GM12878 (cell line): ENCODE results near the gene SEMA5A. TPM values are rescaled to one million over a fixed set of nuclear protein-coding genes. Genes with fewer than 3 reads are reported as not detected.

ENCODE experiments used
- ATAC-seq: fragments of 200-7000 bp; cut with Tn5 transposase; 3 replicates; pipeline ENCODE4 v1.9.1; 2020; ENCODE audit warnings: mild to moderate bottlenecking, moderate library complexity
- BruUV-seq: library from RNA; stranded (reverse); fragments of 400-500 nt; replicated peaks from 2 replicates; lab custom pipeline; 2021; lab: Mats Ljungman, UMichigan
- CTCF ChIA-PET: fragments of 300-600 bp; sonication (Branson Sonifier 250); formaldehyde crosslinking; extraction: SDS; loops from one replicate; lab custom pipeline; 2021; ENCODE audit warnings: inconsistent platforms; lab: Yijun Ruan, JAX
- POLR2A ChIA-PET: fragments of 350-600 bp; formaldehyde crosslinking; extraction: SDS; loops from one replicate; lab custom pipeline; 2021; ENCODE audit warnings: inconsistent platforms; lab: Charles Lee
- RAD21 ChIA-PET: fragments of 300-600 bp; sonication (Branson Sonifier 250); formaldehyde crosslinking; loops from one replicate; lab custom pipeline; 2023; ENCODE audit warnings: antibody characterized with exemption; ENCODE audit not compliant: unreplicated experiment; lab: Charles Lee
- SMC1A ChIA-PET: fragments of 300-600 bp; sonication (Branson Sonifier 250); formaldehyde crosslinking; loops from one replicate; lab custom pipeline; 2023; ENCODE audit not compliant: unreplicated experiment, uncharacterized antibody; lab: Charles Lee
- DNase-seq: peaks from one replicate; pipeline ENCODE4 v3.0.0-alpha.2; 2011; ENCODE audit warnings: low read depth, low spot score
- FAIRE-seq: peaks from 3 replicates; lab custom pipeline; 2011; peaks lifted over from hg19 to GRCh38; lab: Jason Lieb, UNC
- H2AFZ ChIP-seq: 2 replicates; pipeline ENCODE4 v1.6.0; 2011; ENCODE audit warnings: low read depth, low read length, control low read depth; ENCODE audit not compliant: control insufficient read depth
- H3K27ac ChIP-seq: 2 replicates; pipeline ENCODE4 v1.5.1; 2011; ENCODE audit warnings: control low read depth; ENCODE audit not compliant: control insufficient read depth, insufficient read depth
- H3K27me3 ChIP-seq, 2 experiments: replicated peaks in 1 of 2; 2 replicates each; pipeline versions ENCODE4 v1.6.0 to v1.6.1; 2011; ENCODE audit warnings: low read length in 1 of 2; ENCODE audit not compliant: control insufficient read depth in 2 of 2, insufficient read depth in 2 of 2
- H3K36me3 ChIP-seq, 2 experiments: 2 replicates each; pipeline ENCODE4 v1.5.1; 2011; ENCODE audit warnings: low read length in 1 of 2; ENCODE audit not compliant: control insufficient read depth in 2 of 2, insufficient read depth in 2 of 2
- H3K4me1 ChIP-seq: 2 replicates; pipeline ENCODE4 v1.6.1; 2011; ENCODE audit warnings: mild to moderate bottlenecking, low read length, moderate library complexity, mixed read lengths; ENCODE audit not compliant: control insufficient read depth, insufficient read depth
- H3K4me2 ChIP-seq: 2 replicates; pipeline ENCODE4 v1.6.0; 2011; ENCODE audit warnings: control low read depth; ENCODE audit not compliant: control insufficient read depth, insufficient read depth
- H3K4me3 ChIP-seq: fragments of 200-600 bp; sonication (generic); 2 replicates; pipeline ENCODE4 v1.5.1; 2016
- H3K79me2 ChIP-seq: 2 replicates; pipeline ENCODE4 v1.6.0; 2011; ENCODE audit warnings: low read length; ENCODE audit not compliant: control insufficient read depth, insufficient read depth
- H3K9ac ChIP-seq: 2 replicates; pipeline ENCODE4 v1.8.0; 2011; ENCODE audit warnings: low read length, control low read depth, mixed read lengths; ENCODE audit not compliant: control insufficient read depth, insufficient read depth
- H3K9me3 ChIP-seq: replicated peaks from 3 replicates; pipeline ENCODE4 v1.5.1; 2011; ENCODE audit warnings: mild to moderate bottlenecking, low read length; ENCODE audit not compliant: control insufficient read depth, insufficient read depth
- H4K20me1 ChIP-seq: 2 replicates; pipeline ENCODE4 v1.6.0; 2011; ENCODE audit not compliant: control insufficient read depth, insufficient read depth
- CEBPZ ChIP-seq: fragments of 150-350 bp; IDR thresholded peaks from 2 replicates; pipeline ENCODE4 v1.6.1; 2016; ENCODE audit warnings: low read depth, low read length
- ESRRA ChIP-seq: IDR thresholded peaks from 2 replicates; pipeline ENCODE4 v1.6.1; 2012; ENCODE audit warnings: mild to moderate bottlenecking, low read length, improper control_type of control experiment
- LARP7 ChIP-seq: fragments of 450-650 bp; IDR thresholded peaks from 2 replicates; pipeline ENCODE4 v1.6.1; 2017; ENCODE audit warnings: mild to moderate bottlenecking
- NFYA ChIP-seq: IDR thresholded peaks from 2 replicates; pipeline ENCODE4 v1.6.1; 2011; ENCODE audit warnings: low read depth, mild to moderate bottlenecking, low read length, improper control_type of control experiment, borderline replicate concordance
- RELA ChIP-seq: fragments of 450-650 bp; IDR thresholded peaks from 2 replicates; pipeline ENCODE4 v1.8.0; 2014; ENCODE audit warnings: borderline replicate concordance; ENCODE audit not compliant: partially characterized antibody
- WGBS: methylation state at CpG from one replicate; pipeline ENCODE4 v1.1.6; 2016; ENCODE audit warnings: low lambda C conversion rate; ENCODE audit not compliant: insufficient replicate concordance, insufficient coverage; ENCODE audit errors: missing lambda C conversion rate; 5-methylcytosine and 5-hydroxymethylcytosine counted together
- in situ Hi-C: fragments of 300-500 bp; cut with MboI; formaldehyde crosslinking; loops from 9 replicates; pipeline ENCODE4 v1.14.3; 2018; ENCODE audit warnings: mixed read lengths
- intact Hi-C: fragments of 100-400 bp; cut with micrococcal nuclease; formaldehyde crosslinking; loops from one replicate; pipeline ENCODE4 v1.14.2; 2022; ENCODE audit not compliant: unreplicated experiment
- polyA plus RNA-seq, 11 experiments: library from polyadenylated mRNA; depleted of rRNA in 4 of 11; unstranded in 6 of 11; stranded (reverse) in 5 of 11; fragments of >200 nt; fragmentation: Nextera tagmentation in 4 of 11; fragmentation: Illumina TruSeq in 1 of 11; extraction: Ambion mirVana in 4 of 11; extraction: Trizol in 1 of 11; gene quantifications; 1 replicate in 1 of 11; 2 replicates in 10 of 11; pipeline versions ENCODE4 v1.2.1 to v1.2.3, GENCODE V29; 2011 to 2016; ENCODE audit warnings: inconsistent platforms in 2 of 11, missing spikeins in 2 of 11, low read depth in 1 of 11
- total RNA-seq, 4 experiments: library from RNA; depleted of rRNA in 3 of 4; stranded (reverse); fragments of >200 nt in 3 of 4; fragmentation: Illumina TruSeq in 1 of 4; extraction: Trizol in 1 of 4; gene quantifications; 2 replicates each; pipeline versions ENCODE4 v1.2.1 to v1.2.3, GENCODE V29; 2013 to 2021

The SEMA5A gene
- total and polyA plus RNA-seq, 10 of the 15 experiments (the other 5 are each of a cell fraction or from before 2014, with no cell fraction given) = 0.03 to 2.4 (median 0.09) TPM; not detected in 1

GRCh38 chr5:9358961-9359685, 186.8 kb downstream of the SEMA5A start:
- Histone ChIP-seq H3K27me3 (no peaks in the 10 kb centered on the region; a peak in 1 of 4 replicates), H2AFZ (no peak overlapping the region), H3K4me1 (peaks cover 25% of the 10 kb centered on the region), H3K4me3 (no peak overlapping the region), H3K79me2 (no peaks in the 10 kb centered on the region), H3K27ac (no peak overlapping the region), H3K36me3 (no peaks in the 10 kb centered on the region), H3K9ac (no peak overlapping the region), H3K4me2 (no peak overlapping the region), H3K9me3 (no peaks in the 10 kb centered on the region; the same call in 2 of the 3 replicates), H4K20me1 (no peaks in the 10 kb centered on the region)
- BruUV-seq = no TSS peak
- WGBS = 29% methylated on average over 2 of the region's 2 CpGs
- ChIA-PET POLR2A (no interaction called here), SMC1A (interaction anchor here (1.3 kb wide), 1 partner anchor 185 kb away, joined by 3 read pairs; no protein-coding TSS in a partner anchor), RAD21 (no interaction called here), CTCF (interaction anchor here (1.1 kb wide), 1 partner anchor 184 kb away, joined by 6 read pairs; no protein-coding TSS in a partner anchor)
- FAIRE-seq = no peak
- ATAC-seq = no peak
- in situ Hi-C loops = no loop called here
- intact Hi-C loops = no loop called here
- TF ChIP-seq CEBPZ (no peak), RELA (no peak), LARP7 (no peak), NFYA (no peak), ESRRA (no peak)
- TF ChIP-seq, all 136 proteins: peak for 0
- no peak for DNase-seq
